Tibial nerve (tissue), 4 donors: ENCODE results near the gene POSTN. TPM values are rescaled to one million over a fixed set of nuclear protein-coding genes. Genes with fewer than 3 reads are reported as not detected.

Experiments used
- DNase-seq, 2 donors: peaks; one replicate each; pipeline ENCODE4 v3.0.0-alpha.2; 2019; ENCODE audit warnings: low spot score in 2 of 2
- H3K27ac ChIP-seq, 4 donors: fragments of 200-600 bp; sonication (generic) in 3 of 4; one replicate each; pipeline ENCODE4 v1.5.1; 2017 to 2019; ENCODE audit warnings: mild to moderate bottlenecking in 1 of 4
- H3K27me3 ChIP-seq, 2 donors: fragments of 200-600 bp; sonication (generic) in 1 of 2; one replicate each; pipeline versions ENCODE4 v1.5.1 to v1.6.0; 2017 to 2019
- H3K36me3 ChIP-seq, 3 donors: fragments of 200-600 bp; sonication (generic); one replicate each; pipeline ENCODE4 v1.5.1; 2018 to 2019
- H3K4me1 ChIP-seq, 4 donors: fragments of 200-600 bp; sonication (generic) in 3 of 4; one replicate each; pipeline ENCODE4 v1.5.1; 2017 to 2019
- H3K4me3 ChIP-seq, 4 donors: fragments of 200-600 bp; sonication (generic) in 3 of 4; one replicate each; pipeline ENCODE4 v1.5.1; 2017 to 2019; ENCODE audit warnings: mild to moderate bottlenecking in 1 of 4, moderate library complexity in 1 of 4
- H3K9me3 ChIP-seq, 4 donors: fragments of 200-600 bp; sonication (generic) in 3 of 4; one replicate each; pipeline ENCODE4 v1.5.1; 2017 to 2019
- EP300 ChIP-seq, 2 donors: sonication (generic); formaldehyde crosslinking; IDR thresholded peaks; one replicate each; pipeline ENCODE4 v1.6.1; 2017; ENCODE audit warnings: antibody characterized with exemption in 2 of 2, mild to moderate bottlenecking in 1 of 2
- POLR2A ChIP-seq, 2 donors: fragments of 450-650 bp; IDR thresholded peaks; one replicate each; pipeline ENCODE4 v1.6.1; 2017; ENCODE audit warnings: antibody characterized with exemption in 2 of 2, mild to moderate bottlenecking in 2 of 2, moderate library complexity in 2 of 2
- WGBS, 2 donors: methylation state at CpG; one replicate each; pipeline ENCODE4 v1.1.5; 2018; 5-methylcytosine and 5-hydroxymethylcytosine counted together
- total RNA-seq, 4 donors: library from RNA; depleted of rRNA; stranded (reverse); fragments of >200 nt; gene quantifications; one replicate each; pipeline ENCODE4 v1.1.0, GENCODE V29; 2016
- TF ChIP-seq, protein P1 (sequence below), 5 experiments: fragments of 200-600 bp in 3 of 5; fragments of 450-650 bp in 2 of 5; sonication (generic) in 3 of 5; IDR thresholded peaks; one replicate each; pipeline ENCODE4 v1.5.1; 2016 to 2019; ENCODE audit warnings: antibody characterized with exemption in 5 of 5, mild to moderate bottlenecking in 3 of 5, moderate library complexity in 2 of 5

Gene POSTN
- total RNA-seq, 4 donors from 2014 or later, result 33.7 to 152 (median 70.7) TPM

DNA sequence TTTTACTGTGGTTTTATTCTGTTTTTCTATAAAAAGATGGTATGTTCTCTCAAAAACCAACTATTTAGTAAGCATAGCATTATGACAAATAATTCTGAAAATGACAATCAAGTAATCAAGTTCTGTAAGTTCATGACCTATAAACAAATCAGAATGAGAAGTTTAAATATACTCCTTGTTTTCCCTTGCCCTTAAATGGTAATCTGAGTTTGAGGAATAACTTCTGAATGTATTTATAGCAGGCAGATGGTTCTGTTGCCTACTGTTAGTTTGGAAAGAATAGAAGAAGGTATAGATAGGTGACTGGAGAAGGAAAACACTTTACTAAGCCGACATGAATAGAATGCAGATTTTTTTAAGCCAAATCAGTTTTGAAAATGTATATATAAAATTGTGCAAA is 63.9 kb downstream of the POSTN start:
- no peak for DNase-seq
- H3K27me3 ChIP-seq, result no peaks in the 10 kb centered on the region
- no peaks in the 10 kb centered on the region for H3K4me1 ChIP-seq
- no peak overlapping the region for H3K27ac ChIP-seq
- peaks cover 0 to 10% (median 2%) of the 10 kb centered on the region in 4 donors for H3K9me3 ChIP-seq
- no peak for TF ChIP-seq EP300 (IDR thresholded peaks at IDR 0.05)
- no peak for TF ChIP-seq POLR2A (IDR thresholded peaks at IDR 0.05)
- TF ChIP-seq, protein P1, sequence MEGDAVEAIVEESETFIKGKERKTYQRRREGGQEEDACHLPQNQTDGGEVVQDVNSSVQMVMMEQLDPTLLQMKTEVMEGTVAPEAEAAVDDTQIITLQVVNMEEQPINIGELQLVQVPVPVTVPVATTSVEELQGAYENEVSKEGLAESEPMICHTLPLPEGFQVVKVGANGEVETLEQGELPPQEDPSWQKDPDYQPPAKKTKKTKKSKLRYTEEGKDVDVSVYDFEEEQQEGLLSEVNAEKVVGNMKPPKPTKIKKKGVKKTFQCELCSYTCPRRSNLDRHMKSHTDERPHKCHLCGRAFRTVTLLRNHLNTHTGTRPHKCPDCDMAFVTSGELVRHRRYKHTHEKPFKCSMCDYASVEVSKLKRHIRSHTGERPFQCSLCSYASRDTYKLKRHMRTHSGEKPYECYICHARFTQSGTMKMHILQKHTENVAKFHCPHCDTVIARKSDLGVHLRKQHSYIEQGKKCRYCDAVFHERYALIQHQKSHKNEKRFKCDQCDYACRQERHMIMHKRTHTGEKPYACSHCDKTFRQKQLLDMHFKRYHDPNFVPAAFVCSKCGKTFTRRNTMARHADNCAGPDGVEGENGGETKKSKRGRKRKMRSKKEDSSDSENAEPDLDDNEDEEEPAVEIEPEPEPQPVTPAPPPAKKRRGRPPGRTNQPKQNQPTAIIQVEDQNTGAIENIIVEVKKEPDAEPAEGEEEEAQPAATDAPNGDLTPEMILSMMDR (IDR thresholded peaks at IDR 0.05), result no peak
- H3K4me3 ChIP-seq, result no peak overlapping the region
- 94 to 95% methylated on average over 1 of the region's 1 CpG for WGBS, 2 donors
- H3K36me3 ChIP-seq, result no peaks in the 10 kb centered on the region

DNA sequence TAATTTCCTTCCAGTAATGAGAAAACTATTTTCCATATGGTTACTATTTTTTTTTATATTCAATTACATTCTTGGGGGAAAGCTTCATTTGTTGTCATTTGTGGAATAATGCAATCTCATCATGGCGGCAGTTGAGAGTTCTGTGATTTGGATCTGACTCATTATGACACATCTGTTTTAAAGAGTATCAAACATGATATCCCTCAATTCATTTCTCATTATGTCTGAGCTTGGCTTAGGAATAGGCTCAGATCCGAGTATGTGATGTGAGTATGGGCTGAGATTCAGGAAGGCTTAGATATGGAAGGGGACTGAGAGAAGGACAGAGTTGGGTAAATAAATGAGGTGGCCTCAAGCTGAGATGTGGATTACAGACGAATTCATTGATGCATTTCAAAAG is 64.4 kb downstream of the POSTN start:
- 76 to 77% methylated on average over 3 of the region's 3 CpGs for WGBS, 2 donors
- TF ChIP-seq EP300 (IDR thresholded peaks at IDR 0.05), result no peak
- TF ChIP-seq POLR2A (IDR thresholded peaks at IDR 0.05), result no peak
- TF ChIP-seq, protein P1 (IDR thresholded peaks at IDR 0.05), result no peak
- Histone ChIP-seq H3K4me3 (no peak overlapping the region), H3K27me3 (no peaks in the 10 kb centered on the region), H3K27ac (no peak overlapping the region), H3K36me3 (no peaks in the 10 kb centered on the region), H3K9me3 (peaks cover 0 to 10% (median 2%) of the 10 kb centered on the region in 4 donors), H3K4me1 (no peaks in the 10 kb centered on the region)
- DNase-seq, result no peak

DNA sequence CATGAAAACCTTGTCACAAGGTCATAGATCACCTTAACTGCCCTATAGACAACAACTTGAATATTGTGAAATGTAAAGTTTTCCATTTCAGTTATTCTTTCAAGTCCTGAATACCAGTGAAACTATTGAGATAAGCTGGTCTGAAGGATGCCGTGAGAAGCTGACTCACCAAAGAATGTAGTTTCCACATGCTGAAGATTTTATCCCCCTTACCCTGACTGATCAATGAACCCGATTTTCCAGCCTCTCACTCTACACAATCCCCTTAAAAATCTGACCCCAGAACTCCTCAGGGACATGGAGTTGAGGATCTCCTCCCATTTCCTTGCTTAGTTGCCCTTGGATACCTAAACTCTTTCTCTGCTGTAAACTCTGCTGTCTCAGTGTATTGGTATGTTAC is 67.5 kb downstream of the POSTN start:
- Histone ChIP-seq H3K9me3 (peaks cover 0 to 10% (median 2%) of the 10 kb centered on the region in 4 donors), H3K4me3 (no peak overlapping the region), H3K4me1 (no peaks in the 10 kb centered on the region), H3K36me3 (no peaks in the 10 kb centered on the region), H3K27ac (no peak overlapping the region), H3K27me3 (no peaks in the 10 kb centered on the region)
- no peak for TF ChIP-seq EP300 (IDR thresholded peaks at IDR 0.05)
- TF ChIP-seq POLR2A (IDR thresholded peaks at IDR 0.05), result no peak
- TF ChIP-seq, protein P1 (IDR thresholded peaks at IDR 0.05), result no peak
- WGBS, 2 donors, result 65 to 74% methylated on average over 2 of the region's 2 CpGs
- DNase-seq, result no peak

DNA sequence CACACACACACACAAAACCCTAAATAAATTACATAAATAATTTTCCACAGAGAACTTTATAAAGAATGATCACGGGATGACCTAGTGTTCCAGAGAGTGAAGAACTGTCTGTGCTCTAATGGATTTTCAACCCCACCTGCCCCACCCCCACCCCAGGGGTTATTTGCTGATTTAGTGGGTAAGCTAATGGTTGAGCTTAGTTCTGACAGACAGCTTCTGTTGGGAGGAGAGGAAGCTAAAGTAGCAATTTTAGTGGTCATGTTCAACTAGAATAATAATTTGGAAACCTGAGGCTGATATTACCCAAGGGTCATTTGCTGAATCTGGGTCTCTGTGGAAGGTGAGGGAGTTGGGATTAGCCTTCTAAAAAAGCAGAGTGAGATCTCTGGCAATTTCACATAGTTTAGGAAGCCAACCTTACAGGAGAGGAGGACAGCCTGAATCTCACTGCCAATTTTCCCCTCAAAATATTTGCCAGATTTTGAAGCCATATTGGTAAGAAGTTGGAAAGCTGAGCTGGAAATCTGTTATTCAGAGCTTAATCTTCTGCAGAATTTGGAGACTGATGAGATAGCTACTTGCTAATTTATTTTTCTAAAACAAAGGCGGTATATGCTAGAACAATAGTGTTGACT is 68.7 kb downstream of the POSTN start:
- peaks cover 0 to 10% (median 2%) of the 10 kb centered on the region in 4 donors for H3K9me3 ChIP-seq
- DNase-seq, result no peak
- H3K27ac ChIP-seq, result no peak overlapping the region
- WGBS, 2 donors, result 74 to 75% methylated on average over 2 of the region's 2 CpGs
- no peaks in the 10 kb centered on the region for H3K36me3 ChIP-seq
- H3K27me3 ChIP-seq, result no peaks in the 10 kb centered on the region
- TF ChIP-seq, protein P1 (IDR thresholded peaks at IDR 0.05), result no peak
- TF ChIP-seq EP300 (IDR thresholded peaks at IDR 0.05), result no peak
- no peak for TF ChIP-seq POLR2A (IDR thresholded peaks at IDR 0.05)
- no peaks in the 10 kb centered on the region for H3K4me1 ChIP-seq
- no peak overlapping the region for H3K4me3 ChIP-seq

DNA sequence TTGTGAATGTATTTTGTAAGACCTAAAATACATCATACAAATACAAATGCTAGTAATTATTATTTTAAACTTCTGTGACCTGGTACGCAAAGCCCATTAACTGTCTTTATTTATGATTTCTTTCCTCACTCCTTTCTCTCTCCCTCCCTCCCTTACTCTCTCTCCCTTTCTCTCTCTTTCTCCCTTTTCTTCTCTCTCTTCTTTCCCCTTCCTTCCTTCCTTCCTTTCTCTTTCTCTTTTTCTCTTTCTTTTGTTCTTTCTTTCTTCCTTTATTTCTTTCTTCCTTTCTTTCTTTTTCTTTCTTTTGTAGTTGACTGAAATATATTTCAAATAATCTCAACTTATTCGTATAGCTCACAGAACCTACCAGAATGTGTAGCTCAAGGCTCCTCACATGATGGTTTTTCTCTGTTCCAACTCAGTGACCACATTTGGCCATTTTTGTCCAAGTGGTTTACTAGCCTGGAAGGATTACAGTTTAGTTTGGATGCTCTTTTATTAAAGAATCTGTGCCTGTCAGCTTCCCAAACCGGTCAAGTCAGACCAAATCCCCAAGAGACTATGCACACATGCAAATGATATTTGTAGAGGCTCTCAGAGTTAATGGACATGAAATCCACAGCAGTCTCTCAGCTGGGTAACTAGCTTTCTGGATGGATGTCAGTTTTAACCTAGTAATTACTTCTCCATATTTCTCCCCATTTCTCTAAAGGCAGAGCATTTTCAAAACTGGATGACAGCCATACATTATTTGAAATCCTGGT is 71.7 kb downstream of the POSTN start:
- H3K9me3 ChIP-seq, result peaks cover 0 to 10% (median 2%) of the 10 kb centered on the region in 4 donors
- H3K27ac ChIP-seq, result no peak overlapping the region
- WGBS, 2 donors, result 58 to 73% methylated on average over 3 of the region's 3 CpGs
- peak in 1 of 2 donors; percentile 8 for DNase-seq
- no peaks in the 10 kb centered on the region for H3K36me3 ChIP-seq
- no peak for TF ChIP-seq EP300 (IDR thresholded peaks at IDR 0.05)
- H3K4me1 ChIP-seq, result no peaks in the 10 kb centered on the region
- no peak overlapping the region for H3K4me3 ChIP-seq
- H3K27me3 ChIP-seq, result no peaks in the 10 kb centered on the region
